BE2C (cell line): ENCODE results near the gene AGBL3.

Experiments used
- DNase-seq: peaks from one replicate; pipeline ENCODE4 v3.0.0-alpha.2; 2020
- H3K27me3 ChIP-seq: fragments of 250-450 bp; sonication (Bioruptor Pico); 2 replicates; pipeline ENCODE4 v1.5.1; 2020; ENCODE audit warnings: mild to moderate bottlenecking
- H3K36me3 ChIP-seq: fragments of 250-450 bp; sonication (Bioruptor Pico); 2 replicates; pipeline ENCODE4 v1.5.1; 2020; ENCODE audit warnings: mild to moderate bottlenecking
- H3K4me1 ChIP-seq: fragments of 250-450 bp; sonication (Bioruptor Pico); 2 replicates; pipeline ENCODE4 v1.5.1; 2020
- H3K4me3 ChIP-seq: 2 replicates; pipeline ENCODE4 v1.5.1; 2011; ENCODE audit warnings: low read depth, low read length
- H3K9me3 ChIP-seq: fragments of 250-450 bp; sonication (Bioruptor Pico); 2 replicates; pipeline ENCODE4 v1.5.1; 2020
- TF ChIP-seq, protein P1 (sequence below): IDR thresholded peaks from 2 replicates; pipeline ENCODE4 v1.5.1; 2012; ENCODE audit warnings: mild to moderate bottlenecking, low read depth, low read length

The AGBL3 gene

GRCh38 chr7:135098391-135098790 lies 112.1 kb downstream of the AGBL3 start:
- TF ChIP-seq, protein P1, sequence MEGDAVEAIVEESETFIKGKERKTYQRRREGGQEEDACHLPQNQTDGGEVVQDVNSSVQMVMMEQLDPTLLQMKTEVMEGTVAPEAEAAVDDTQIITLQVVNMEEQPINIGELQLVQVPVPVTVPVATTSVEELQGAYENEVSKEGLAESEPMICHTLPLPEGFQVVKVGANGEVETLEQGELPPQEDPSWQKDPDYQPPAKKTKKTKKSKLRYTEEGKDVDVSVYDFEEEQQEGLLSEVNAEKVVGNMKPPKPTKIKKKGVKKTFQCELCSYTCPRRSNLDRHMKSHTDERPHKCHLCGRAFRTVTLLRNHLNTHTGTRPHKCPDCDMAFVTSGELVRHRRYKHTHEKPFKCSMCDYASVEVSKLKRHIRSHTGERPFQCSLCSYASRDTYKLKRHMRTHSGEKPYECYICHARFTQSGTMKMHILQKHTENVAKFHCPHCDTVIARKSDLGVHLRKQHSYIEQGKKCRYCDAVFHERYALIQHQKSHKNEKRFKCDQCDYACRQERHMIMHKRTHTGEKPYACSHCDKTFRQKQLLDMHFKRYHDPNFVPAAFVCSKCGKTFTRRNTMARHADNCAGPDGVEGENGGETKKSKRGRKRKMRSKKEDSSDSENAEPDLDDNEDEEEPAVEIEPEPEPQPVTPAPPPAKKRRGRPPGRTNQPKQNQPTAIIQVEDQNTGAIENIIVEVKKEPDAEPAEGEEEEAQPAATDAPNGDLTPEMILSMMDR = no peak
- no peaks in the 10 kb centered on the region for H3K36me3 ChIP-seq
- no peak overlapping the region for H3K4me3 ChIP-seq
- H3K4me1 ChIP-seq = no peaks in the 10 kb centered on the region
- H3K27me3 ChIP-seq = no peaks in the 10 kb centered on the region; the same call in 1 of the 2 replicates
- H3K9me3 ChIP-seq = peaks cover 2% of the 10 kb centered on the region; the same call in 1 of the 2 replicates
- DNase-seq = no peak

GRCh38 chr7:135100856-135101255 lies 114.5 kb downstream of the AGBL3 start:
- Histone ChIP-seq H3K9me3 (peaks cover 2% of the 10 kb centered on the region; the same call in 1 of the 2 replicates), H3K4me1 (no peaks in the 10 kb centered on the region), H3K4me3 (no peak overlapping the region), H3K27me3 (no peaks in the 10 kb centered on the region; the same call in 1 of the 2 replicates), H3K36me3 (no peaks in the 10 kb centered on the region)
- TF ChIP-seq, protein P1 = no peak
- no peak for DNase-seq

DNA sequence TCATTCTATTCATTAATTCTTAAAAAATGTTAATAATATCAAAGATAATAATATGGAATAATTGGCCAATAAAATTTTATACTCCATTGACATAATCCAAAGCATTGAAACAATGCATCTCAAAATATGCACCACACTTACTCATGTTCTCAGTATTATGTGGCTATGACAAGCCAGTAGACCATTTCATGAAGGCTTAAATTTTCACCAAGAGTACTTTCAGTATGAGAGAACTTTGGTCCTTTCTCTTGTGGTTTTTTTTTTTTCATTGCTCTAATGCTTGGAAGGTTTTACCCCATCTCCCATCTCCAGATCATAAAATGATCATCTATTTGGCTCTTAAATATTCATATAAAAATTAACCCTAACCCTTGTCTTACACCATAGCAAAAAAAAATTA lies 116.1 kb downstream of the AGBL3 start:
- H3K36me3 ChIP-seq = no peaks in the 10 kb centered on the region
- TF ChIP-seq, protein P1 = no peak
- H3K9me3 ChIP-seq = peaks cover 2% of the 10 kb centered on the region; the same call in 1 of the 2 replicates
- DNase-seq = no peak
- no peaks in the 10 kb centered on the region for H3K4me1 ChIP-seq
- peaks cover 3% of the 10 kb centered on the region; the same call in 1 of the 2 replicates for H3K27me3 ChIP-seq
- no peak overlapping the region for H3K4me3 ChIP-seq

DNA sequence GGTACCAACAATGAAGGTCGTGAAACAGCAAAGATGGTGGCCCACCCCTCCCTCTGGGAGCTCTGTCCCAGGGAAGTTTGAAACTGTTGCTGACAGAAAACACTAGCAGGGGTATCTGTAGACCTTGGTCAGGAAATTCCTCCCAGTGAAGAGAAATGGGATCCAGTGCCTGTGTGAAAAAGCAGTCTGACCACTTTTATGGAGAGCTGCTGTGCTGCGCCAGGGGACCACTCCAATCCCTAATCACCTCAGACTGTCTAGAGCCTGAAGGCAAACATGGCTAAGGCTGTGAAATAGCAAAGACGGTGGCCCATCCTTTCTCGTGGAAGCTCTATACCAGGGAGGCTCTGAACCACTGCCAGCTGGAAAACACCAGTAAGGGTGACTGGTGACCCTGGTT lies 123.3 kb downstream of the AGBL3 start:
- no peak for DNase-seq
- TF ChIP-seq, protein P1 = no peak
- Histone ChIP-seq H3K27me3 (peaks cover 3% of the 10 kb centered on the region; the same call in 1 of the 2 replicates), H3K36me3 (no peaks in the 10 kb centered on the region), H3K9me3 (no peaks in the 10 kb centered on the region), H3K4me3 (no peak overlapping the region), H3K4me1 (no peaks in the 10 kb centered on the region)

DNA sequence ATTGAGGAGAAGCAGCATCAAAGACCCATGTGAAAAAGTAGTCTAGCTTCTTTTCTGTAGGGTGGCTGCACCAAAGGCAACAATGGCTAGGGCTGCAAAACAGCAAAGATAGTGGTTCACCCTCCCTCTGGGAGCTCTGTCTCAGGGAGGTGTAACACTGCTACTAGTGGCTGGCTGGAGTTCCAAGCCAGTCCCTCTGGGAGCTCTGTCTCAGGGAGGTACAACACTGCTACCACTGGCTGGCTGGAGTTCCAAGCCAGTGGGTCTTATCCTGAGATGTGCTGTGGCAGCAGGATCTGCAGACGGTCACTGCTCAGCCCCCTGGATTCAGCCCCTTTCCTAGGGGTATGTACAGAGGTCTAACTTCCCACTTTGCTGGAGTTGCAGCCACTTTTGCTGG lies 123.7 kb downstream of the AGBL3 start:
- peaks cover 3% of the 10 kb centered on the region; the same call in 1 of the 2 replicates for H3K27me3 ChIP-seq
- TF ChIP-seq, protein P1 = no peak
- no peak overlapping the region for H3K4me3 ChIP-seq
- no peaks in the 10 kb centered on the region for H3K4me1 ChIP-seq
- peak; percentile 7 for DNase-seq
- no peaks in the 10 kb centered on the region for H3K36me3 ChIP-seq
- no peaks in the 10 kb centered on the region for H3K9me3 ChIP-seq

GRCh38 chr7:135111379-135111778 lies 125.1 kb downstream of the AGBL3 start:
- H3K36me3 ChIP-seq = no peaks in the 10 kb centered on the region
- no peaks in the 10 kb centered on the region for H3K9me3 ChIP-seq
- peaks cover 3% of the 10 kb centered on the region; the same call in 1 of the 2 replicates for H3K27me3 ChIP-seq
- H3K4me1 ChIP-seq = no peaks in the 10 kb centered on the region
- DNase-seq = no peak
- TF ChIP-seq, protein P1 = no peak
- no peak overlapping the region for H3K4me3 ChIP-seq
